GM12878 (cell line): ENCODE results near the gene SORBS1. TPM values are rescaled to one million over a fixed set of nuclear protein-coding genes. Genes with fewer than 3 reads are reported as not detected.

Source experiments
- ATAC-seq: fragments of 200-7000 bp; cut with Tn5 transposase; 3 replicates; pipeline ENCODE4 v1.9.1; 2020; ENCODE audit warnings: mild to moderate bottlenecking, moderate library complexity
- BruUV-seq: library from RNA; stranded (reverse); fragments of 400-500 nt; replicated peaks from 2 replicates; lab custom pipeline; 2021; lab: Mats Ljungman, UMichigan
- CTCF ChIA-PET: fragments of 300-600 bp; sonication (Branson Sonifier 250); formaldehyde crosslinking; extraction: SDS; loops from one replicate; lab custom pipeline; 2021; ENCODE audit warnings: inconsistent platforms; lab: Yijun Ruan, JAX
- POLR2A ChIA-PET: fragments of 350-600 bp; formaldehyde crosslinking; extraction: SDS; loops from one replicate; lab custom pipeline; 2021; ENCODE audit warnings: inconsistent platforms; lab: Charles Lee
- RAD21 ChIA-PET: fragments of 300-600 bp; sonication (Branson Sonifier 250); formaldehyde crosslinking; loops from one replicate; lab custom pipeline; 2023; ENCODE audit warnings: antibody characterized with exemption; ENCODE audit not compliant: unreplicated experiment; lab: Charles Lee
- SMC1A ChIA-PET: fragments of 300-600 bp; sonication (Branson Sonifier 250); formaldehyde crosslinking; loops from one replicate; lab custom pipeline; 2023; ENCODE audit not compliant: unreplicated experiment, uncharacterized antibody; lab: Charles Lee
- DNase-seq: peaks from one replicate; pipeline ENCODE4 v3.0.0-alpha.2; 2011; ENCODE audit warnings: low read depth, low spot score
- FAIRE-seq: peaks from 3 replicates; lab custom pipeline; 2011; peaks lifted over from hg19 to GRCh38; lab: Jason Lieb, UNC
- H2AFZ ChIP-seq: 2 replicates; pipeline ENCODE4 v1.6.0; 2011; ENCODE audit warnings: low read depth, low read length, control low read depth; ENCODE audit not compliant: control insufficient read depth
- H3K27ac ChIP-seq: 2 replicates; pipeline ENCODE4 v1.5.1; 2011; ENCODE audit warnings: control low read depth; ENCODE audit not compliant: control insufficient read depth, insufficient read depth
- H3K27me3 ChIP-seq, 2 experiments: replicated peaks in 1 of 2; 2 replicates each; pipeline versions ENCODE4 v1.6.0 to v1.6.1; 2011; ENCODE audit warnings: low read length in 1 of 2; ENCODE audit not compliant: control insufficient read depth in 2 of 2, insufficient read depth in 2 of 2
- H3K36me3 ChIP-seq, 2 experiments: 2 replicates each; pipeline ENCODE4 v1.5.1; 2011; ENCODE audit warnings: low read length in 1 of 2; ENCODE audit not compliant: control insufficient read depth in 2 of 2, insufficient read depth in 2 of 2
- H3K4me1 ChIP-seq: 2 replicates; pipeline ENCODE4 v1.6.1; 2011; ENCODE audit warnings: mild to moderate bottlenecking, low read length, moderate library complexity, mixed read lengths; ENCODE audit not compliant: control insufficient read depth, insufficient read depth
- H3K4me2 ChIP-seq: 2 replicates; pipeline ENCODE4 v1.6.0; 2011; ENCODE audit warnings: control low read depth; ENCODE audit not compliant: control insufficient read depth, insufficient read depth
- H3K4me3 ChIP-seq: fragments of 200-600 bp; sonication (generic); 2 replicates; pipeline ENCODE4 v1.5.1; 2016
- H3K79me2 ChIP-seq: 2 replicates; pipeline ENCODE4 v1.6.0; 2011; ENCODE audit warnings: low read length; ENCODE audit not compliant: control insufficient read depth, insufficient read depth
- H3K9ac ChIP-seq: 2 replicates; pipeline ENCODE4 v1.8.0; 2011; ENCODE audit warnings: low read length, control low read depth, mixed read lengths; ENCODE audit not compliant: control insufficient read depth, insufficient read depth
- H3K9me3 ChIP-seq: replicated peaks from 3 replicates; pipeline ENCODE4 v1.5.1; 2011; ENCODE audit warnings: mild to moderate bottlenecking, low read length; ENCODE audit not compliant: control insufficient read depth, insufficient read depth
- H4K20me1 ChIP-seq: 2 replicates; pipeline ENCODE4 v1.6.0; 2011; ENCODE audit not compliant: control insufficient read depth, insufficient read depth
- BCL11A ChIP-seq: IDR thresholded peaks from 2 replicates; pipeline ENCODE4 v1.6.1; 2011; ENCODE audit warnings: low read depth, low read length
- KAT2A ChIP-seq: conservative IDR thresholded peaks from 2 replicates; pipeline ENCODE4 v1.6.1; 2011; ENCODE audit warnings: low read depth, low read length; ENCODE audit not compliant: control insufficient read depth
- NFXL1 ChIP-seq: fragments of 450-650 bp; IDR thresholded peaks from 2 replicates; pipeline ENCODE4 v1.6.1; 2017; ENCODE audit warnings: antibody characterized with exemption, mild to moderate bottlenecking, borderline replicate concordance
- PRDM15 ChIP-seq: fragments of 450-650 bp; formaldehyde crosslinking; IDR thresholded peaks from 2 replicates; pipeline ENCODE4 v1.4.0; 2020; ENCODE audit warnings: mild to moderate bottlenecking, moderate library complexity
- RELB ChIP-seq: fragments of 450-650 bp; IDR thresholded peaks from 2 replicates; pipeline ENCODE4 v1.6.1; 2017; ENCODE audit warnings: low read depth, mild to moderate bottlenecking, moderate library complexity
- SIN3A ChIP-seq: IDR thresholded peaks from 2 replicates; pipeline ENCODE4 v1.6.1; 2012; ENCODE audit warnings: low read depth, low read length, improper control_type of control experiment
- SMARCA5 ChIP-seq: fragments of 450-650 bp; IDR thresholded peaks from 2 replicates; pipeline ENCODE4 v1.6.1; 2017; ENCODE audit warnings: mild to moderate bottlenecking
- ZNF687 ChIP-seq: fragments of 450-650 bp; IDR thresholded peaks from 2 replicates; pipeline ENCODE4 v1.6.1; 2017; ENCODE audit warnings: mild to moderate bottlenecking, moderate library complexity
- WGBS: methylation state at CpG from one replicate; pipeline ENCODE4 v1.1.6; 2016; ENCODE audit warnings: low lambda C conversion rate; ENCODE audit not compliant: insufficient replicate concordance, insufficient coverage; ENCODE audit errors: missing lambda C conversion rate; 5-methylcytosine and 5-hydroxymethylcytosine counted together
- in situ Hi-C: fragments of 300-500 bp; cut with MboI; formaldehyde crosslinking; loops from 9 replicates; pipeline ENCODE4 v1.14.3; 2018; ENCODE audit warnings: mixed read lengths
- intact Hi-C: fragments of 100-400 bp; cut with micrococcal nuclease; formaldehyde crosslinking; loops from one replicate; pipeline ENCODE4 v1.14.2; 2022; ENCODE audit not compliant: unreplicated experiment
- polyA plus RNA-seq, 11 experiments: library from polyadenylated mRNA; depleted of rRNA in 4 of 11; unstranded in 6 of 11; stranded (reverse) in 5 of 11; fragments of >200 nt; fragmentation: Nextera tagmentation in 4 of 11; fragmentation: Illumina TruSeq in 1 of 11; extraction: Ambion mirVana in 4 of 11; extraction: Trizol in 1 of 11; gene quantifications; 1 replicate in 1 of 11; 2 replicates in 10 of 11; pipeline versions ENCODE4 v1.2.1 to v1.2.3, GENCODE V29; 2011 to 2016; ENCODE audit warnings: inconsistent platforms in 2 of 11, missing spikeins in 2 of 11, low read depth in 1 of 11
- total RNA-seq, 4 experiments: library from RNA; depleted of rRNA in 3 of 4; stranded (reverse); fragments of >200 nt in 3 of 4; fragmentation: Illumina TruSeq in 1 of 4; extraction: Trizol in 1 of 4; gene quantifications; 2 replicates each; pipeline versions ENCODE4 v1.2.1 to v1.2.3, GENCODE V29; 2013 to 2021

Gene SORBS1
- total and polyA plus RNA-seq, 10 of the 15 experiments (the other 5 are each of a cell fraction or from before 2014, with no cell fraction given): 0.13 to 0.75 (median 0.39) TPM

GRCh38 chr10:95295031-95295755 lies 266.0 kb downstream of the SORBS1 start (continued):
- no peak; the same call in 1 of the 2 replicates for TF ChIP-seq SIN3A
- TF ChIP-seq BCL11A: peak; percentile 81
- no peak for TF ChIP-seq KAT2A
- peak; percentile 60; the same call in 1 of the 2 replicates for TF ChIP-seq RELB
- TF ChIP-seq, all 136 proteins: peak for 66

GRCh38 chr10:95293631-95294030 lies 267.5 kb downstream of the SORBS1 start:
- no peak for ATAC-seq
- in situ Hi-C loops (loop anchor here (10.0 kb wide), 1 partner anchor 461 kb away; the partner anchor contains the start of gene ENTPD1), intact Hi-C loops (loop anchor here (10.0 kb wide), 2 partner anchors 461 to 981 kb away; partner anchors contain the start of genes BLNK and ENTPD1)
- Histone ChIP-seq H3K4me3 (peak overlapping the region; percentile 45; the same call in 1 of the 2 replicates), H3K9me3 (no peaks in the 10 kb centered on the region), H2AFZ (peak overlapping the region; percentile 56), H3K9ac (peak overlapping the region; percentile 74), H3K4me1 (peaks cover 65% of the 10 kb centered on the region), H3K36me3 (no peaks in the 10 kb centered on the region), H4K20me1 (no peaks in the 10 kb centered on the region; the same call in 1 of the 2 replicates), H3K27me3 (no peaks in the 10 kb centered on the region), H3K79me2 (peaks cover 47% of the 10 kb centered on the region), H3K4me2 (peak overlapping the region; percentile 99), H3K27ac (peak overlapping the region; percentile 98)
- POLR2A ChIA-PET: interaction anchor here (0.6 to 2.5 kb wide), 13 partner anchors 9 to 1817 kb away, joined by 3 to 17 read pairs (median 4); no protein-coding TSS in a partner anchor
- 1% methylated on average over 3 of the region's 3 CpGs for WGBS
- CTCF ChIA-PET: interaction anchor here (0.8 to 3.1 kb wide), 8 partner anchors 8 to 137 kb away, joined by 3 to 20 read pairs (median 5); no protein-coding TSS in a partner anchor
- RAD21 ChIA-PET: interaction anchor here (0.7 to 3.4 kb wide), 6 partner anchors 8 to 131 kb away, joined by 3 to 23 read pairs (median 4); no protein-coding TSS in a partner anchor
- no peak for FAIRE-seq
- no TSS peak for BruUV-seq
- SMC1A ChIA-PET: interaction anchor here (1.0 to 8.2 kb wide), 12 partner anchors 8 to 543 kb away, joined by 3 to 80 read pairs (median 6); no protein-coding TSS in a partner anchor
- no peak for DNase-seq
- TF ChIP-seq ZNF687 (0 out of 2 replicates have a peak, but pooled peaks have one; percentile 7), PRDM15 (CRISPR knock-in tag) (no peak), SMARCA5 (0 out of 2 replicates have a peak, but pooled peaks have one; percentile 21), NFXL1 (no peak)
